ENCODE results near the gene BSG.

- TF ChIP-seq, protein P1, sequence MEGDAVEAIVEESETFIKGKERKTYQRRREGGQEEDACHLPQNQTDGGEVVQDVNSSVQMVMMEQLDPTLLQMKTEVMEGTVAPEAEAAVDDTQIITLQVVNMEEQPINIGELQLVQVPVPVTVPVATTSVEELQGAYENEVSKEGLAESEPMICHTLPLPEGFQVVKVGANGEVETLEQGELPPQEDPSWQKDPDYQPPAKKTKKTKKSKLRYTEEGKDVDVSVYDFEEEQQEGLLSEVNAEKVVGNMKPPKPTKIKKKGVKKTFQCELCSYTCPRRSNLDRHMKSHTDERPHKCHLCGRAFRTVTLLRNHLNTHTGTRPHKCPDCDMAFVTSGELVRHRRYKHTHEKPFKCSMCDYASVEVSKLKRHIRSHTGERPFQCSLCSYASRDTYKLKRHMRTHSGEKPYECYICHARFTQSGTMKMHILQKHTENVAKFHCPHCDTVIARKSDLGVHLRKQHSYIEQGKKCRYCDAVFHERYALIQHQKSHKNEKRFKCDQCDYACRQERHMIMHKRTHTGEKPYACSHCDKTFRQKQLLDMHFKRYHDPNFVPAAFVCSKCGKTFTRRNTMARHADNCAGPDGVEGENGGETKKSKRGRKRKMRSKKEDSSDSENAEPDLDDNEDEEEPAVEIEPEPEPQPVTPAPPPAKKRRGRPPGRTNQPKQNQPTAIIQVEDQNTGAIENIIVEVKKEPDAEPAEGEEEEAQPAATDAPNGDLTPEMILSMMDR (IDR thresholded peaks at IDR 0.05) = no peak
- no peak for TF ChIP-seq POLR2A (IDR thresholded peaks at IDR 0.05)
Measured at GRCh38 chr19:593505-593904, 21.1 kb downstream of the BSG start.
